Activated T-cell treated with anti-CD3 and anti-CD28 coated beads, Interleukin-2, amount 50 U/mL, for 72 hours (primary cell): ENCODE results near the gene MGRN1. TPM values are rescaled to one million over a fixed set of nuclear protein-coding genes. Genes with fewer than 3 reads are reported as not detected.

Experiments used
- ATAC-seq, 2 donors: fragments of 150-1000 bp; cut with Tn5 transposase; replicated peaks in 1 of 2; 2 replicates each; pipeline ENCODE4 v1.10.0; 2021; ENCODE audit warnings: moderate library complexity in 2 of 2, mild to moderate bottlenecking in 1 of 2
- DNase-seq, 2 donors: peaks; one replicate each; pipeline ENCODE4 v3.0.0; 2021 to 2022; ENCODE audit warnings: mixed read lengths in 1 of 2
- H3K27ac Mint-ChIP-seq: one replicate; pipeline ENCODE4 v1.8.0; 2022; ENCODE audit warnings: mild to moderate bottlenecking, moderate library complexity, mixed read lengths
- H3K27me3 Mint-ChIP-seq: one replicate; pipeline ENCODE4 v1.8.0; 2022; ENCODE audit warnings: low read depth, mixed read lengths
- H3K36me3 Mint-ChIP-seq, 2 donors: one replicate each; pipeline ENCODE4 v1.8.0; 2022; ENCODE audit warnings: mixed read lengths in 2 of 2, mild to moderate bottlenecking in 1 of 2; ENCODE audit not compliant: insufficient read depth in 2 of 2
- H3K4me1 Mint-ChIP-seq: one replicate; pipeline ENCODE4 v1.8.0; 2022; ENCODE audit warnings: low read depth, mixed read lengths
- H3K4me3 Mint-ChIP-seq, 2 donors: one replicate each; pipeline ENCODE4 v1.8.0; 2022; ENCODE audit warnings: mild to moderate bottlenecking in 2 of 2, mixed read lengths in 2 of 2, moderate library complexity in 2 of 2
- H3K9me3 Mint-ChIP-seq, 2 donors: one replicate each; pipeline ENCODE4 v1.8.0; 2022; ENCODE audit warnings: mixed read lengths in 2 of 2
- total RNA-seq, 2 donors: library from RNA; stranded (reverse); gene quantifications; one replicate each; pipeline ENCODE4 v1.2.3, GENCODE V29; 2022

MGRN1 gene
- total RNA-seq, 2 donors from 2014 or later: 107 to 116 TPM

GRCh38 chr16:4618645-4619418 lies 5.8 kb upstream of the MGRN1 start:
- H3K27ac Mint-ChIP-seq: no peak overlapping the region
- H3K4me3 Mint-ChIP-seq: peak overlapping the region in 1 of 2 donors; percentile 19
- H3K4me1 Mint-ChIP-seq: peaks cover 42% of the 10 kb centered on the region
- H3K36me3 Mint-ChIP-seq: peaks cover 1 to 2% of the 10 kb centered on the region in 2 donors
- no peaks in the 10 kb centered on the region for H3K27me3 Mint-ChIP-seq
- DNase-seq: no peak
- ATAC-seq: no peak
- H3K9me3 Mint-ChIP-seq: no peaks in the 10 kb centered on the region

- no peaks in the 10 kb centered on the region for H3K27me3 Mint-ChIP-seq
- H3K36me3 Mint-ChIP-seq: peaks cover 3 to 5% of the 10 kb centered on the region in 2 donors
Observed at GRCh38 chr16:4623593-4623992, 1.0 kb upstream of the MGRN1 start.

GRCh38 chr16:4624827-4625559 lies 367 bp downstream of the MGRN1 start:
- H3K4me1 Mint-ChIP-seq: peaks cover 40% of the 10 kb centered on the region
- peak overlapping the region; percentile 98 for H3K4me3 Mint-ChIP-seq
- ATAC-seq: peak; percentile 62 to 66
- peak; percentile 86 to 88 for DNase-seq
- H3K27ac Mint-ChIP-seq: peak overlapping the region; percentile 96
- H3K9me3 Mint-ChIP-seq: no peaks in the 10 kb centered on the region
- H3K27me3 Mint-ChIP-seq: no peaks in the 10 kb centered on the region
- H3K36me3 Mint-ChIP-seq: peaks cover 4 to 11% of the 10 kb centered on the region in 2 donors

More at GRCh38 chr16:4623593-4623992, 1.0 kb upstream of the MGRN1 start:
- H3K9me3 Mint-ChIP-seq: no peaks in the 10 kb centered on the region
- no peak overlapping the region for H3K27ac Mint-ChIP-seq
- H3K4me3 Mint-ChIP-seq: peak overlapping the region; percentile 98
- no peak for ATAC-seq
- peaks cover 35% of the 10 kb centered on the region for H3K4me1 Mint-ChIP-seq
- no peak for DNase-seq

- peaks cover 40% of the 10 kb centered on the region for H3K4me1 Mint-ChIP-seq
- H3K9me3 Mint-ChIP-seq: no peaks in the 10 kb centered on the region
- peaks cover 4 to 11% of the 10 kb centered on the region in 2 donors for H3K36me3 Mint-ChIP-seq
- DNase-seq: no peak
- H3K27me3 Mint-ChIP-seq: no peaks in the 10 kb centered on the region
- peak overlapping the region; percentile 96 for H3K27ac Mint-ChIP-seq
- H3K4me3 Mint-ChIP-seq: peak overlapping the region; percentile 98
- ATAC-seq: no peak
Observed at GRCh38 chr16:4625560-4626159, 1.0 kb downstream of the MGRN1 start.

GRCh38 chr16:4626396-4626795 lies 1.8 kb downstream of the MGRN1 start:
- H3K9me3 Mint-ChIP-seq: no peaks in the 10 kb centered on the region
- no peak for DNase-seq
- peaks cover 40% of the 10 kb centered on the region for H3K4me1 Mint-ChIP-seq
- H3K27me3 Mint-ChIP-seq: no peaks in the 10 kb centered on the region
- ATAC-seq: no peak
- H3K27ac Mint-ChIP-seq: peak overlapping the region; percentile 96
- H3K36me3 Mint-ChIP-seq: peaks cover 4 to 13% of the 10 kb centered on the region in 2 donors
- H3K4me3 Mint-ChIP-seq: peak overlapping the region; percentile 98

GRCh38 chr16:4628283-4628682 lies 3.7 kb downstream of the MGRN1 start:
- Mint-ChIP-seq H3K27ac (no peak overlapping the region), H3K36me3 (peaks cover 4 to 15% of the 10 kb centered on the region in 2 donors), H3K27me3 (no peaks in the 10 kb centered on the region), H3K9me3 (no peaks in the 10 kb centered on the region), H3K4me1 (peaks cover 40% of the 10 kb centered on the region), H3K4me3 (no peak overlapping the region)
- DNase-seq (no peak), ATAC-seq (no peak)

- H3K36me3 Mint-ChIP-seq: peaks cover 2 to 12% of the 10 kb centered on the region in 2 donors
- DNase-seq: no peak
- H3K4me3 Mint-ChIP-seq: no peak overlapping the region
- H3K9me3 Mint-ChIP-seq: no peaks in the 10 kb centered on the region
- ATAC-seq: no peak
- no peak overlapping the region for H3K27ac Mint-ChIP-seq
- no peaks in the 10 kb centered on the region for H3K27me3 Mint-ChIP-seq
- H3K4me1 Mint-ChIP-seq: peaks cover 22% of the 10 kb centered on the region
Observed at GRCh38 chr16:4631444-4631843, 6.8 kb downstream of the MGRN1 start.

- Mint-ChIP-seq H3K27ac (no peak overlapping the region), H3K36me3 (peaks cover 0 to 9% of the 10 kb centered on the region in 2 donors)
Observed at GRCh38 chr16:4633910-4634635, 9.4 kb downstream of the MGRN1 start.

GRCh38 chr16:4634768-4635167 lies 10.1 kb downstream of the MGRN1 start:
- no peak overlapping the region for H3K4me3 Mint-ChIP-seq
- ATAC-seq: no peak
- H3K27ac Mint-ChIP-seq: no peak overlapping the region
- DNase-seq: no peak
- H3K27me3 Mint-ChIP-seq: no peaks in the 10 kb centered on the region
- no peaks in the 10 kb centered on the region for H3K9me3 Mint-ChIP-seq
- H3K4me1 Mint-ChIP-seq: peaks cover 8% of the 10 kb centered on the region
- peaks cover 0 to 4% of the 10 kb centered on the region in 2 donors for H3K36me3 Mint-ChIP-seq

More at GRCh38 chr16:4633910-4634635, 9.4 kb downstream of the MGRN1 start:
- no peak overlapping the region for H3K4me3 Mint-ChIP-seq
- H3K4me1 Mint-ChIP-seq: peaks cover 8% of the 10 kb centered on the region
- DNase-seq (no peak), ATAC-seq (no peak)
- H3K9me3 Mint-ChIP-seq: no peaks in the 10 kb centered on the region
- H3K27me3 Mint-ChIP-seq: no peaks in the 10 kb centered on the region

- no peak overlapping the region for H3K4me3 Mint-ChIP-seq
- no peak for ATAC-seq
- H3K9me3 Mint-ChIP-seq: no peaks in the 10 kb centered on the region
- no peak overlapping the region for H3K27ac Mint-ChIP-seq
- H3K4me1 Mint-ChIP-seq: peaks cover 21% of the 10 kb centered on the region
- no peaks in the 10 kb centered on the region for H3K27me3 Mint-ChIP-seq
- peaks cover 0 to 2% of the 10 kb centered on the region in 2 donors for H3K36me3 Mint-ChIP-seq
- no peak for DNase-seq
Observed at GRCh38 chr16:4636196-4636595, 11.6 kb downstream of the MGRN1 start.

GRCh38 chr16:4637501-4638166 lies 13.0 kb downstream of the MGRN1 start:
- Mint-ChIP-seq H3K9me3 (no peaks in the 10 kb centered on the region), H3K4me1 (peaks cover 24% of the 10 kb centered on the region), H3K27ac (no peak overlapping the region), H3K36me3 (no peaks in the 10 kb centered on the region), H3K4me3 (no peak overlapping the region), H3K27me3 (no peaks in the 10 kb centered on the region)
- ATAC-seq: no peak
- no peak for DNase-seq

GRCh38 chr16:4639899-4640509 lies 15.4 kb downstream of the MGRN1 start:
- Mint-ChIP-seq H3K4me3 (no peak overlapping the region), H3K27ac (no peak overlapping the region), H3K36me3 (peaks cover 0 to 2% of the 10 kb centered on the region in 2 donors), H3K4me1 (peaks cover 24% of the 10 kb centered on the region), H3K27me3 (no peaks in the 10 kb centered on the region), H3K9me3 (no peaks in the 10 kb centered on the region)
- ATAC-seq: no peak
- DNase-seq: no peak
